Activated CD8-positive, alpha-beta memory T cell treated with anti-CD3 and anti-CD28 coated beads, Interleukin-2, amount 10 ng/mL, durations not matched to agents 7 days and 5 days (primary cell): Measurements from ENCODE around the gene PHF21A. TPM values are rescaled to one million over a fixed set of nuclear protein-coding genes. Genes with fewer than 3 reads are reported as not detected.
A peak's percentile ranks its signal among the peaks of the same experiment; 100 is the strongest.
"Not testable (repeated sequence)": the region's sequence is repeated elsewhere in the genome, so short reads cannot be mapped to it uniquely, and the experiment has no call there.

Source experiments
- ATAC-seq: fragments of 150-1000 bp; cut with Tn5 transposase; one replicate; pipeline ENCODE4 v1.10.0; 2021; ENCODE audit warnings: moderate library complexity
- CTCF ChIA-PET: fragments of 350-600 bp; sonication (Branson Sonifier 250); formaldehyde crosslinking; loops from one replicate; lab custom pipeline; 2021; ENCODE audit warnings: antibody characterized with exemption; lab: Charles Lee
- DNase-seq: peaks from one replicate; pipeline ENCODE4 v3.0.0-alpha.2; 2020
- H3K27ac Mint-ChIP-seq: one replicate; pipeline ENCODE4 v1.8.0; 2021; ENCODE audit warnings: mild to moderate bottlenecking, mixed read lengths
- H3K27me3 Mint-ChIP-seq: one replicate; pipeline ENCODE4 v1.8.0; 2021; ENCODE audit warnings: mixed read lengths
- H3K36me3 Mint-ChIP-seq: one replicate; pipeline ENCODE4 v1.8.0; 2021; ENCODE audit warnings: mild to moderate bottlenecking, mixed read lengths
- H3K4me1 Mint-ChIP-seq: one replicate; pipeline ENCODE4 v1.8.0; 2021; ENCODE audit warnings: mixed read lengths
- H3K4me3 Mint-ChIP-seq: one replicate; pipeline ENCODE4 v1.8.0; 2021; ENCODE audit warnings: mild to moderate bottlenecking, moderate library complexity, mixed read lengths
- H3K9me3 Mint-ChIP-seq: one replicate; pipeline ENCODE4 v1.8.0; 2022; ENCODE audit warnings: low read depth, mixed read lengths
- total RNA-seq, 2 experiments: library from RNA; stranded (reverse); gene quantifications; one replicate each; pipeline ENCODE4 v1.2.3, GENCODE V29; 2021

PHF21A gene
- total RNA-seq, 2 experiments from 2014 or later = 34.6 to 39.7 TPM

GRCh38 chr11:46034041-46034440 lies 87.2 kb downstream of the PHF21A start:
- H3K4me3 Mint-ChIP-seq = no peak overlapping the region
- H3K27ac Mint-ChIP-seq = no peak overlapping the region
- no peaks in the 10 kb centered on the region for H3K27me3 Mint-ChIP-seq
- ATAC-seq (no peak), DNase-seq (no peak)
- H3K4me1 Mint-ChIP-seq = peaks cover 2% of the 10 kb centered on the region
- H3K9me3 Mint-ChIP-seq = no peaks in the 10 kb centered on the region
- CTCF ChIA-PET = no interaction called here
- no peaks in the 10 kb centered on the region for H3K36me3 Mint-ChIP-seq

- ATAC-seq (no peak), DNase-seq (no peak)
- no peaks in the 10 kb centered on the region for H3K9me3 Mint-ChIP-seq
- no peak overlapping the region for H3K4me3 Mint-ChIP-seq
- H3K4me1 Mint-ChIP-seq = no peaks in the 10 kb centered on the region
- no peak overlapping the region for H3K27ac Mint-ChIP-seq
- H3K36me3 Mint-ChIP-seq = no peaks in the 10 kb centered on the region
- CTCF ChIA-PET = no interaction called here
- H3K27me3 Mint-ChIP-seq = no peaks in the 10 kb centered on the region
Observed at GRCh38 chr11:46026606-46027293, 94.5 kb downstream of the PHF21A start.

- ATAC-seq = no peak
- Mint-ChIP-seq H3K27ac (no peak overlapping the region), H3K4me3 (no peak overlapping the region), H3K36me3 (no peaks in the 10 kb centered on the region), H3K4me1 (no peaks in the 10 kb centered on the region), H3K9me3 (no peaks in the 10 kb centered on the region), H3K27me3 (no peaks in the 10 kb centered on the region)
- DNase-seq = no peak
- CTCF ChIA-PET = no interaction called here
Observed at GRCh38 chr11:46020084-46020599, 101.1 kb downstream of the PHF21A start.

- no peak for ATAC-seq
- Mint-ChIP-seq H3K36me3 (peaks cover 3% of the 10 kb centered on the region), H3K9me3 (peaks cover 2% of the 10 kb centered on the region), H3K4me1 (no peaks in the 10 kb centered on the region), H3K27ac (no peak overlapping the region), H3K4me3 (no peak overlapping the region), H3K27me3 (no peaks in the 10 kb centered on the region)
- CTCF ChIA-PET = interaction anchor here (1.1 kb wide), 1 partner anchor 81 kb away, joined by 3 read pairs; no protein-coding TSS in a partner anchor
- no peak for DNase-seq
Observed at GRCh38 chr11:46018651-46019050, 102.6 kb downstream of the PHF21A start.

GRCh38 chr11:46017341-46017740 lies 103.9 kb downstream of the PHF21A start:
- Mint-ChIP-seq H3K27me3 (no peaks in the 10 kb centered on the region), H3K4me1 (no peaks in the 10 kb centered on the region), H3K36me3 (peaks cover 3% of the 10 kb centered on the region), H3K9me3 (peaks cover 2% of the 10 kb centered on the region), H3K4me3 (no peak overlapping the region), H3K27ac (no peak overlapping the region)
- CTCF ChIA-PET = no interaction called here
- no peak for DNase-seq
- no peak for ATAC-seq

GRCh38 chr11:46015941-46016340 lies 105.3 kb downstream of the PHF21A start:
- Mint-ChIP-seq H3K4me3 (no peak overlapping the region), H3K27ac (no peak overlapping the region), H3K4me1 (no peaks in the 10 kb centered on the region), H3K27me3 (no peaks in the 10 kb centered on the region), H3K36me3 (peaks cover 3% of the 10 kb centered on the region), H3K9me3 (peaks cover 2% of the 10 kb centered on the region)
- ATAC-seq (no peak), DNase-seq (no peak)
- CTCF ChIA-PET = interaction anchor here (1.6 to 2.2 kb wide), 2 partner anchors 9 to 50 kb away, joined by 4 to 6 read pairs; no protein-coding TSS in a partner anchor

GRCh38 chr11:46014168-46014567 lies 107.1 kb downstream of the PHF21A start:
- not testable (repeated sequence) for H3K27me3 Mint-ChIP-seq, DNase-seq, H3K36me3 Mint-ChIP-seq, H3K4me3 Mint-ChIP-seq, H3K9me3 Mint-ChIP-seq, ATAC-seq, H3K4me1 Mint-ChIP-seq, H3K27ac Mint-ChIP-seq
- CTCF ChIA-PET = interaction anchor here (2.2 kb wide), 1 partner anchor 48 kb away, joined by 4 read pairs; no protein-coding TSS in a partner anchor

- Mint-ChIP-seq H3K4me1 (no peaks in the 10 kb centered on the region), H3K9me3 (peaks cover 2% of the 10 kb centered on the region), H3K4me3 (no peak overlapping the region), H3K27me3 (no peaks in the 10 kb centered on the region), H3K36me3 (peaks cover 3% of the 10 kb centered on the region), H3K27ac (no peak overlapping the region)
- ATAC-seq (no peak), DNase-seq (no peak)
- CTCF ChIA-PET = interaction anchor here (1.0 to 1.5 kb wide), 3 partner anchors 47 to 169 kb away, joined by 3 to 8 read pairs (median 4); no protein-coding TSS in a partner anchor
Observed at GRCh38 chr11:46012185-46012584, 109.1 kb downstream of the PHF21A start.

- H3K4me3 Mint-ChIP-seq = no peak overlapping the region
- H3K9me3 Mint-ChIP-seq = peaks cover 2% of the 10 kb centered on the region
- DNase-seq (no peak), ATAC-seq (no peak)
- CTCF ChIA-PET = no interaction called here
- peaks cover 3% of the 10 kb centered on the region for H3K36me3 Mint-ChIP-seq
- H3K27ac Mint-ChIP-seq = no peak overlapping the region
- H3K4me1 Mint-ChIP-seq = peaks cover 2% of the 10 kb centered on the region
- no peaks in the 10 kb centered on the region for H3K27me3 Mint-ChIP-seq
Observed at GRCh38 chr11:46010100-46010499, 111.2 kb downstream of the PHF21A start.

GRCh38 chr11:46009647-46010046 lies 111.6 kb downstream of the PHF21A start:
- Mint-ChIP-seq H3K27ac (no peak overlapping the region), H3K27me3 (no peaks in the 10 kb centered on the region), H3K4me3 (no peak overlapping the region), H3K36me3 (no peaks in the 10 kb centered on the region), H3K9me3 (no peaks in the 10 kb centered on the region), H3K4me1 (peaks cover 2% of the 10 kb centered on the region)
- no peak for ATAC-seq
- no peak for DNase-seq
- CTCF ChIA-PET = no interaction called here

GRCh38 chr11:46006418-46007070 lies 114.7 kb downstream of the PHF21A start:
- no peaks in the 10 kb centered on the region for H3K27me3 Mint-ChIP-seq
- no peaks in the 10 kb centered on the region for H3K9me3 Mint-ChIP-seq
- H3K4me1 Mint-ChIP-seq = peaks cover 2% of the 10 kb centered on the region
- no peak overlapping the region for H3K27ac Mint-ChIP-seq
- DNase-seq = no peak
- no peaks in the 10 kb centered on the region for H3K36me3 Mint-ChIP-seq
- peak; percentile 90 for ATAC-seq
- no peak overlapping the region for H3K4me3 Mint-ChIP-seq
- CTCF ChIA-PET = interaction anchor here (0.5 to 2.8 kb wide), 25 partner anchors 9 to 506 kb away, joined by 3 to 43 read pairs (median 4); partner anchors contain the start of genes CRY2 and PEX16

- CTCF ChIA-PET = interaction anchor here (0.8 to 3.4 kb wide), 6 partner anchors 22 to 233 kb away, joined by 3 to 21 read pairs (median 3); no protein-coding TSS in a partner anchor
- Mint-ChIP-seq H3K36me3 (no peaks in the 10 kb centered on the region), H3K4me3 (no peak overlapping the region), H3K9me3 (no peaks in the 10 kb centered on the region), H3K4me1 (peaks cover 2% of the 10 kb centered on the region), H3K27me3 (no peaks in the 10 kb centered on the region), H3K27ac (no peak overlapping the region)
- DNase-seq = no peak
- ATAC-seq = no peak
Observed at GRCh38 chr11:46003572-46003971, 117.7 kb downstream of the PHF21A start.

- CTCF ChIA-PET = interaction anchor here (3.4 kb wide), 1 partner anchor 37 kb away, joined by 21 read pairs; no protein-coding TSS in a partner anchor
- no peak for ATAC-seq
- H3K27ac Mint-ChIP-seq = no peak overlapping the region
- H3K9me3 Mint-ChIP-seq = no peaks in the 10 kb centered on the region
- no peaks in the 10 kb centered on the region for H3K27me3 Mint-ChIP-seq
- H3K4me3 Mint-ChIP-seq = no peak overlapping the region
- no peak for DNase-seq
- no peaks in the 10 kb centered on the region for H3K36me3 Mint-ChIP-seq
- peaks cover 2% of the 10 kb centered on the region for H3K4me1 Mint-ChIP-seq
Observed at GRCh38 chr11:46002189-46002588, 119.1 kb downstream of the PHF21A start.
